Activated naive CD4-positive, alpha-beta T cell (primary cell): Measurements from ENCODE around the gene GPER1.
"Not testable (repeated sequence)": the region's sequence is repeated elsewhere in the genome, so short reads cannot be mapped to it uniquely, and the experiment has no call there.

Experiments used
- DNase-seq, 4 experiments: peaks; one replicate each; lab custom pipeline; 2025; lab: John Stamatoyannopoulos, UW

GPER1 gene

DNA sequence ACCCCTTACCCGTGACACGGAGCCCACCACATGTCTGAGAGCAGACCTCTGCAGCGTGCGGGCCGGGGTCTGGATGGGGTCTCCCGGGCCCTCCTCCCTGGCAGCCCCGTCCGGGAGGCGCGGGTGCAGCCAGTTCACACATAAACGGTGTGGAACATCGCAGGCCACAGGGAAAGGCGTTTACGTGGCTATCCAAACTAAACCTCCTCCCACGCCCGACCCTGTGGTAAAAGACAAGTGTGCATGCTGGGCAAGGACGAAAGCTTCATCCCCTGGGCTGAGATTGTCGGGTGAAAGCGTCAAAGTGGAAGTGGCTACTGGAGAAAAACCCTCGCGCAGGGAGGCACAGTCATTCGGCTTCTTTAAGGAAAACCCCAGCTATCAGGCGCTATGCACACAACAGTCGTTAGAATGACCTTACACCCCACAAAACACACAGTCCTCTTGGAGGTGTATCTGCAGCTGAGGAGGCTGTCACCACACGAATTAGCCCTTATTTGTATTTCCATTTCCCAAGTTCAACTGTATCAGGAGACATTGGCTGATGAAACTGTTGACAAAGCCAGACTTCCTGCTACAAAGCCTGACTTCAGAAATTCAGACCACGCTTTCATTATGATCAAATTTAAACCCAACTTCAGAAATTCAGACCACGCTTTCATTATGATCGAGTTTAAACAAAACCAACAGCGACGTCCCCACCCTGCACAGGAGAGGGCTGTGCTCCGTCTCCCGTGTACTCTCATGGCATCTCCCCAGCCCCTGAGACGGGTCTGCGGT, 15.3 kb downstream of the GPER1 start:
- DNase-seq = no peak

DNA sequence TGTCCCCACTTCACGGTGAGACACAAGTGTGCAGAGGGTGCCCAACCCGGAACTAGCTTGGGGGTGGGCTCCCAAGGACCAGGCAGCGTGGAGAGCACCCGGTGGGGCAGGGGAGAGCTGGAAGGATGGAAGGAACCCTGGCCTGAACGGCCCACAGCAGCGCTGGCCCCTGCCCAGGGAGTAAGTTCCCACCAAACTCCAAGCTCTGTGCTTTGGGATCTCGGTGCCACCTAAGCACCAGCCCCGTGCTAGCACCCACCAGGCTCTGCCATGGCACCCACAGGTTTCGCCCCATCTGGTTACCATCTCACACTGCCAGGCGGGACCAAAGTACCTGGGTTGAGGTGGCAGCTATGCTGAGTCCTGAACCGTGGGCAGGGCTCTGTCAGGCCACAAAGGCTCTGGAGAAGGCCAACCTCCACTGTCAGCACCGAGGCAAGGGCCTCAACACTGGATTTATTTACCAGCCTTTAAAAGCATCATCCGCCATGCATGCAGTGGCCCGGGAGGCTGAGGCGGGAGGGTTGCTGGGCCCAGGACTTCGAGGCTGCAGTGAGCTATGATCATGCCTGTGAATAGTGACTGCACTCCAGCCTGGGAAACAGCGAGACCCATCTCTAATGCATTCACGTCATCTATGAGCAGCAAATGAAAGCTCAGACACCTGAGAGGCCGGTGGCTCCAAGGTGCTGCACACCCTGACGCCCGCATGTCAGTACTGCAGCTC, 16.0 kb downstream of the GPER1 start:
- DNase-seq = no peak

DNA sequence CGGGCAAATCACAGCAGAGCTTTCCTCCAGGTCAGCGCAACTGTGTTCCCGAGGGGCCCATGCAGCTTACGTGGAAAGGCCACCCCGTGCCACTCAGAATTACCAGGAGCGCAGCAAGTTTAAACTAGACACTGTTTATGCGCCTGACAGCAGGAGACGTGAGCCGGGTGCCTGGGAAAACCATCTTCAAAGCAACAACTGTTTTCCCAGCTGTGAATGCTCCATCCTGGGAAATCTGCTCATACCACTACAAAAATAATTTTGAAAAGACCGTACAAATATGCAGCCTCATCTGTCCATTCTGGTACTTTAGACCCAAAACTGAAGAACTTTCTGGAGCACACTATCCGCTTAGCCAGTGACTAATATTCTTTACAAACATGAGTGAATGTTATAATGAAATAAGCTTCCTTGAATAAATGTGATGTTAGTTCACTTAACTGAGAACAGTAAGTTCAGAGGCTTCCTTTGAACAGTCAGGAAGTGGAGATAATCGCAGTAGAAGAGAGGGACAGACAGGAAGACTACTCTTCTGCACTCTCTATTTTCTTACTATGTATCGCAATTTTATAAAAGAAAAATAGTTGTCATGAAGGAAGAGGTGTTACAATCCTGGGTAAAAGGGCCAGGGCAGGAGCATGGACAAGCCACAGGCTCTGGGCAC, 16.7 kb downstream of the GPER1 start:
- DNase-seq = no peak

DNA sequence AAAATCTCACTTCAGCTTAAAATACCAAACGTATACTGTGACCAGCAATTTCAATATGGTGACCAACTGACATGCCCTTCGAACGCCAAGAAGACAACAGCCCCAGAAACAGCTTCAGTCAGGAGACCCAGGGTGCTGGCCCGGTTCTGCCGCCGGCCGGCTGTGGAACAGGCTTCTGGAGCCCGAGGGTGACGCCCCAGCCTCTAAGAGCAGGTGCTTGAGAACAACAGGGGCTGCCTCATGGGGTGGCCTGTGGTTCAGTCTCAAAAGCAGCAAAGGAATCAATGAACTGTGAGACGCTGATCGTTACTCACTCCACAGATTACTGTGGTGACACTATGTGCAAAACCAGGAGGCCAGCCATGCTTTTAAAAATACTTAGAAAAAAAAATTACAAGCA, 17.3 kb downstream of the GPER1 start:
- DNase-seq = no peak

DNA sequence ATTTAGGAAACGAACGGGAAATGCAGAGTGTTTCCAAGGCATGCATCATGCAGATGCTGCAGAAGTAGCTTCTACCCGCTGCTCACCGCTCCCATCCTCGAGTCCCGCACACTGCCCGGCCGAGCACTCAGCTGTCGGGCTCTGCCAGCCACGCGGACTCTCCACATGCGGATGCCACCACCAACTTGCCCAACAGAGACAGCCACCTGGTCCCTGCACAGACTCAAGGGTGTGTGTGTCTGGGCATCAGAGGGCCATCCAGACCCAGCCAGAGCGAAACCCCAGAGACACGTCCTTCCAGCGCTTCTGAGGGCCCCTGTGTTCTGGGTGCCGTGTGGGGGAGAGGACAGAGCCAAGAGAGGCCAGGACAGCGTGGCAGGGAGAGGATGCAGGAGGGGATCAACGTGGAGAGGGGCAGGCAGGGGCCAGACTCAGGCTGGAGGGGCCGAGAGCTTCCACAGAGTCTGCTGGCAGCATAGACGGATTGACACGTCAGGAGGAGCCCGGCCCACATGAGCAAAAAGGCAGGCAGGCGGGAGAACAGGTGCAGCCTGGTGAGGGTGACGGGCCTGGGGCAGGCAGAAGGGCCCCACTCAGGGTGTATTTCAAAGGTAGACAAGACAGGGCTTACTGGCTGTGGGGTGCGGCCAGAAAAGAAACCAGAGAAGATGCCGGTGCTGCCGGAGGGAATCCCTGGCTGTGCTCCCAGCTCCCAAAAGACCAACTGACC, 18.3 kb downstream of the GPER1 start:
- no peak for DNase-seq

DNA sequence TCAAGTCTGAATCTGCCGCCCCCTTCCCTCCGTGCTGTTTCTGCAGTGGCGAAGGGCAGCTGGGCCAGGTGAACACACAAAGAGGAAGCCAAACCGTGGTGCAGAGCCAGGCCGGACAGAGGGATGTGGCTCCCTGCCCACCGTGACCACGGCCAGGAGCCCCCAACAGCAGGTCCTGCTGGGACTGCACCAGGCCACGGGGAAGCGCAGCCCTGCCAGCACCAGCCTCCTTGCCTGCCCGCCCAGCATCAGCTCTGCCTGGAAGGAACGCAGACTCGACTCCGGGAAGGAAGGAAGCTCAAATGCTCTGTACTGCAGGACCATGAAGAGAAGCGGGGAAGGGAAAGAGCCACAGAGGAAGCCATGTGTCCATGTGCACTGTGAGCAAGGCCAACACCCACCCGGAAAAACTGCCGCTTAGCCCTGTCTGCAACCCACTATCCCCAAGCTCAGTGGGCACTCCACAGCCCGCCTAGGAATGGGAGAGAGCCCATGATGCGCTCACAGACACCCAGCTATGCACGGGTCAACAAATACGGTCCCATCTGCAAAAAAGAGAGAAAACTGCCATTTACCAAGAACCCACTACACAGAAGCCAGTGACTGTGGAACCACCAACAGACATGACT, 19.0 kb downstream of the GPER1 start:
- no peak for DNase-seq

DNA sequence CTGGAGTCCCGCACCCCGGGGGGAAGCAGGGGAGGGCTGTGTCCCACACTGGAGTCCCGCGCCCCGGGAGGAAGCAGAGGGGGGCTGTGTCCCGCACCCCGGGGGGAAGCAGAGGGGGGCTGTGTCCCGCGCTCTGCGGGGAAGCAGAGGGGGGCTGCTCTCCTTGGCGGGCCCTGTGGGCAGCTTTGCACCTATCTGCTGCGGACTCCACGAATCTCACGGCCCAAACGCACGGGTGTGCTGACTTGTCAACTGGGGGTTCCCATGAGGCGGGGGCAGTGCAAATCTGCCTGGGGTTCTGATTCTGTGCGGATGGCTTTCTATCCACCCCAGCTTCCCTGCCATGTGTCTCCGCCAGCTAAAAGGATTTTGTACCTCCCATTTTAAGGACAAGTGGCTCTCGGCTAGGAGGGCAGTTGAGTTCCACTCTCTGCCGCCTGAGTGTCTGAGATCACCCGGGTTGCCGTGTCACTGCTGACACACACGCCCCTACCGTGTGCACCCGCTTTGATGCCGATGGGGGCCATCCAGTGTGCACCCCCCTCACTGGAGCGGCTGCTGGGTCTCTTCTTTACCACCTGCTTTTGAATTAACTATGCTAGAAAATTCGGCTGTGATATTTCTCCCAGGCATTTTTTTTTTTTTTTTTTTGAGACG, 20.5 kb downstream of the GPER1 start:
- DNase-seq = no peak

DNA sequence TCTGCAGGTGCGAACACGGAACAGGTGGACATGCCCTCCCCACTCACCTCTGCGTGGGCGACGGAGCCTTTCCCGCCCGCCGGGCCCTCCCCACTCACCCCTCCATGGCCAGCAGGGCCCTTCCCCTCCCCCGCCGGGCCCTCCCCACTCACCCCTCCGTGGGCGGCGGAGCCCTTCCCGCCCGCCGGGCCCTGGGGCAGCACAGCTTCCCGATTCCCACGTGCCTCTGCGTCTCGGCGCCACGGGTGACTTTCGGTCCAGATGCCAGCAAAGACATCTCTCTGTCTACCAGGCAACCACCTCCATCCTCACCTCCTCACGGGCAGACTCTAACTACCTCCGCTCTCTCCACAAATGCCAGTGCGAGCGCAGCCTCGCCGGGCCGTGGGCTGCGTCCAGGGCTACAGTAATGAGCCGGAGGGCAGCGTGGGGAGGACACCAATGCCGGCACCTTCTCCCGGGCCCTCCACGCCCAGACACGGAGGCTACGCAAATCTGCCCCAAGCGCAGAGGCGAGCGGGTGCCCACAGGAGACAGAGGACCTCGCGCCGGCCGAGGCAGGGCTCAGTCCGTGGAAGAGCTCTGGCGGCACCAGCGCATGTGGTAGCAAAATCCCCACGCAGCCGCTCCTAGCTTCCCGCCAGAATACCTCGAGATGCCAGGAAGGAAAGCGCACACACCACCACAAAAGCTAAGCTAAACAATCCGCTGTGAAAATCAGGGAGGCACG, 21.8 kb downstream of the GPER1 start:
- DNase-seq = no peak

DNA sequence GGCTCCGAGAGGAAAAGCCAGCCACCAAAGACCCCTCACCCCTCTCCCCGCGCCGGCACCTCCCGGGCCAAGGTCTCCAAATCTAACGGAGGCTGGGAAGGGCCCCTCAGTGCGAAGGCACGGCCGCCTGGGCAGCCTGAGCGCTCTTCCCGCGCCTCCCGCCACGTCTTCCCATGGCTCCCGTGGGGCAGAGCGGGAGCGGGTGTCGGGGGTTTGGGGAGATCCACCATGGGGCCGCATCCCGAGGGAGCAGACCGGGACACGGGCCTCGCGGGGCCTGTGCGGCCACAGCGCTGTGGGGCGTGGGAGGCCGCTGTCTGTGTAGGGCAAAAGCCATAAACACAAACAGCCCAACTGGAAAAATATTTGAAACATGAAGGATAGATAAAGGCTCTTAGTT, 22.4 kb downstream of the GPER1 start:
- DNase-seq = no peak

DNA sequence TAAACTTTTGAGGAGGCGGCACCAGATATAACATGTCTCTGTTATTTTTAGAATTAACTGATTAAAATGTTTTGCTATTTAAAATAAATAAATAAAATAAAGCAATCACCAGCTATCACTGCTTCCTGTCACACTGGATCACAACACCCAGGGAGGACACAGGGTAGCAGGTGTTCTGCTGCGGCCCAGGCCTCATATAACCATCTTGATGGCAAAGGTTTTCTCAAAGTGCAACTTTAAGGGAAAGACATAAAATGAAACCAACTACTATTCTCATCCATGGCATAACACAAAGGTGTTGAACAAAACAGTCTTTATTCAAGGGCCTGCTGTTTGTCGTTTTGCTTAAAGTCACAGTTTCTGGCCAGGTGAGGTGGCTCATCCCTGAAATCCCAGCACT, 23.2 kb downstream of the GPER1 start:
- no peak for DNase-seq

DNA sequence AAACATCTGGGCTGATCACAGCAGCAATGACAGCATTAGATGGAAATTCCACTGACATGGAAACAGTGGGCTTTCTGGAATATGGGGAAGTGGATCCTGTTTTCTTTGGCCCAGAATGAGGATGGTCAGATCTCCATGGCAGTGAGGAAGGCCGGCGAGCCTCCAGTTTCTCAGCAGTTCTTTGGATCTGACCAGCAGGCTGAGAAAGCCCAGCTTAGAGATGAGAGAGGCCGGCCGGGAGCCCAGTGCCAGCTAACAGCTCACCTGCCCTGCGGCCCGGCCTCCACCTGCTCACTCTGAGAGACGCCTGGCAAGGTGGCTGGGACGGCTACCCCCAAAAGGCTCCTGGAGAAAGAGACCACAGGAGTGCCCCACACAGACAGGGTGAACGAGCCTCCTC, 24.2 kb downstream of the GPER1 start:
- DNase-seq = no peak

DNA sequence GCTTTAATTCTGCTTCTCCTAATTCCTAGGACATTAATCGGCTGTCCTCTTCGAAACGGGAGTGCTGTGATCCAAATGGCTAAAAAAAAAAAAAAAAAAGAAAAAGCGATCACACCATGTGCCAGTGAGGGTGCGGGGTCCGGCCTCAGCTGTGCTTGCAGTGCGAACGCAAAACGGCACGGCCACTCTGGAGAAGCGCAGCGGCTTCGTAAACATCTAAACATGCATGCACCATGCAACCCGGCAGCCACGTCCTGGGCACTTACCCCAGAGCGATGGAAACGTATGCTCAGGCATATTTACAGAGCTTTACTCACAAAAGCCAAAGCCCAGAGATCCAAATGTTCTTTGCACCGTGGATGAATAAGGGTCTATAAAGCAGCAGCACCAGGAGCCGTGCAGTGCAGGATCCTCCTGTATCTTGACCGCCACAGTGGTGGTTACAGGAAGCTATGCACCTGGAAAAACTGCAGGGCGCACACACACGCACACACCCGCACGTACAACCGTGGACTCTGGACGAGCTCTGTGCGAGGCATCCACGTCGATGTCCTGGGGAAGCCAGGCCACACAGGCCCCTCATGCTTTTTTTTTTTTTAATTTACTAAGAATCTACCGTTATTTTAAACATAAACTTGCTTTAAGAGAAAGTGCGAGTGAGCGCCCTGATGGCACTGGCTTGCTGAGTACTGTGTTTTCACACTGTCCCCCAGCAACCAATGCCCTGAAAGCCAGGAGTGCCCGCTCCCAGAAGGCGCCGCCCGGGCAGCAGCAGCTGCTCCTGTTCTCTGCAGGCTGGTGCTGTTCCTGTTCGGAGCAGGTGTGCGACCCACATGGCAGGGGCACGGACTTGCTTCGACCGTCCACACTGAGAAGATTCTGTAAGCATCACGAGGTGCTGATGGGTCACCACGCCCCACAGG, 25.0 kb downstream of the GPER1 start:
- no peak for DNase-seq

DNA sequence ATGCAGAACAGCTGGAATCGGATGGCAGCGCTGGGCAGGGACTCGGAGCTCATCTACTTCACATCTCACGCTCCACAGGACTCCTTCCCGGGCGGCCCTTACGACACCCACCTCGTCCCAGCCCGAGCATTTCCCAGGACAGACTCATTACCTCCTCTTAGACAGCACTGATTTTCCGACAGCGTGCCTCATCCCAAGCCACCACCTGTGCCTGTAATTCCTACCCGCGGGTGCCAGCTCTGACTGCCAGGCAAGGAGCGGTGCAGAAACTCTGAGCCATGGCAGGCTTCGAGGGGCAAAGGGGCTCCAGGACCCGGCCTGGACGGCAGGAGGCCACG, 25.6 kb downstream of the GPER1 start:
- no peak for DNase-seq

DNA sequence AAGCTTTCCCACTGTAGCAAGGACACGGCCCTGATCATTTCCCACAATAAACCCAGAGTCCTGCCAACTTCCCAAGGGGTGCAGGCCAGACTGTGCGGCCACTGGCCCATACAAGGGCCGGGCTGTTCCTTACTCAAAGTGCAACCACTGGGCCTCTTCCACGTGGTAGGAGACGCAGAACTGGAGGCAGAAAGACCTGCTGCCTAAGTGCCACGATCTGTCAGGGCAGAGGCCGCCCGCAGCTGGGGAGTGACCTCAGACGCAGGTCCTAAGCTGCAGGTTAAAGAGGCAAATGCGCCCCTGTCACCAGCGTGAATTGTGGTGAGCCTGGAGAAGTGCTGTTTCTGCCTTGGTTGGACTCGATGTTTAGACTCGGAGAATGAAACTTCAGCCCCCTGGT, 26.2 kb downstream of the GPER1 start:
- no peak for DNase-seq

DNA sequence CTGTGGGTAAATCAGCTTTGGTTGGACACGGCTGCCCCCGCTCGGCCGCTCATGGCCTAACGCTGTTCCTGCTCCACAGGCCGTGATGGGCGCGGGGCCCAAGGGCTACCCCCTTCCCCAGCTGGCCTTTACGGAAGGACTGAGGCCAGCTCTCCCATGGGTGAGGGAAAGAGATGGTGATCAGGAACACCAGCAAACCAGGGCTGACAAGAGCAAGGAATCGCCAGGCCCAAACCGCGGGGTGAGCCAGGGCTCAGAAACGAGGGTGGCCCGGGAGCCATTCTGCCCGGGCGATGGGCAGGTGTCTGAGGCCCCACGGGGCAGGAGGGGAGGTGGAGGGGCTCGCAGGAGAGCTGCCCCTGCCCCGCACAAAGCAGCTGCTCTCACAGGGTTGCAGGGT, 26.6 kb downstream of the GPER1 start:
- no peak for DNase-seq

DNA sequence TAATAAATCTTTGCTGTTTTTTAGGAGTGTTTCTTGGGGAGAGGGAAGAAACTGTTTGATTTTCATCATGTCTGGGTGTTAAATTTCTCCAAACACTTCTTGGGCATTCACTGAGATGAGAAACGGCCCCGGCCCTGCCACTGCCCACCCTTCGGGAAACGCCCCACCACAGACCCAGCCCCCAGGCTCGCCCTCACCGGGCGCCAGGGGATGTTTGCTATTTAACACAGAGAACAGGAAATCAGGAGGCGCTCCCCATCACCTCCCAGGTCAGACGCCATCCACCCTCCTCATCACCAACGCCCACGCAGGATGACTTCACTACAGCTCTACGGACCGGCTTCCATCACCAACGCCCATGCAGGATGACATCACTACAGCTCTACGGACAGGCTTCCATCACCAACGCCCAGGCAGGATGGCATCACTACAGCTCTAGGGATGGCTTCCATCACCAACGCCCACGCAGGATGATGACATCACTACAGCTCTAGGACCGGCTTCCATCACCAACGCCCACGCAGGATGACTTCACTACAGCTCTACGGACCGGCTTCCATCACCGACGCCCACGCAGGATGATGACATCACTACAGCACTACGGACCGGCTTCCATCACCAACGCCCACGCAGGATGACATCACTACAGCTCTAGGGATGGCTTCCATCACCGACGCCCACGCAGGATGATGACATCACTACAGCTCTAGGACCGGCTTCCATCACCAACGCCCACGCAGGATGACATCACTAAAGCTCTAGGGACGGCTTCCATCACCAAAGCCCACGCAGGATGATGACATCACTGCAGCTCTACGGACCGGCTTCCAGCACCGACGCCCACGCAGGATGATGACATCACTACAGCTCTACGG, 27.5 kb downstream of the GPER1 start:
- DNase-seq = not testable (repeated sequence)

DNA sequence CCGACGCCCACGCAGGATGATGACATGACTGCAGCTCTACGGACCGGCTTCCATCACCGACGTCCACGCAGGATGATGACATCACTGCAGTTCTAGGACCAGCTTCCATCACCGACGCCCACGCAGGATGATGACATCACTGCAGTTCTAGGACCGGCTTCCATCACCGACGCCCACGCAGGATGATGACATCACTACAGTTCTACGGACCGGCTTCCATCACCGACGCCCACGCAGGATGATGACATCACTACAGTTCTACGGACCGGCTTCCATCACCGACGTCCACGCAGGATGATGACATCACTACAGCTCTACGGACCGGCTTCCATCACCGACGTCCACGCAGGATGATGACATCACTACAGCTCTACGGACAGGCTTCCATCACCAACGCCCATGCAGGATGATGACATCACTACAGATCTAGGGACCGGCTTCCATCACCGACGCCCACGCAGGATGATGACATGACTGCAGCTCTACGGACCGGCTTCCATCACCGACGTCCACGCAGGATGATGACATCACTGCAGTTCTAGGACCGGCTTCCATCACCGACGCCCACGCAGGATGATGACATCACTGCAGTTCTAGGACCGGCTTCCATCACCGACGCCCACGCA, 28.6 kb downstream of the GPER1 start:
- not testable (repeated sequence) for DNase-seq

DNA sequence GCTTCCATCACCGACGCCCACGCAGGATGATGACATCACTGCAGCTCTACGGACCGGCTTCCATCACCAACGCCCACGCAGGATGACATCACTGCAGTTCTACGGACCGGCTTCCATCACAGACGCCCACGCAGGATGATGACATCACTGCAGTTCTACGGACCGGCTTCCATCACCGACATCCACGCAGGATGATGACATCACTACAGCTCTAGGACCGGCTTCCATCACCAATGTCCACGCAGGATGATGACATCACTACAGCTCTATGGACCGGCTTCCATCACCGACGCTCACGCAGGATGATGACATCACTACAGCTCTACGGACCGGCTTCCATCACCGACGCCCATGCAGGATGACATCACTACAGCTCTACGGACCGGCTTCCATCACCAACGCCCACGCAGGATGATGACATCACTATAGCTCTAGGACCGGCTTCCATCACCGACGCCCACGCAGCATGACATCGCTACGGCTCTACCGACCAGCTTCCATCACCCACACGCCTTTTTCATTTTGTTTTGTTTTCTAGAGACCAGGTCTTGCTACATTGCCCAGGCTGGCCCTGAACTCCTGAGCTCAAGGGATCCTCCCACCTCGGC, 29.5 kb downstream of the GPER1 start:
- no peak for DNase-seq
